Neural cell (in vitro differentiated cells): ENCODE measurements around the gene JUNB. TPM values are rescaled to one million over a fixed set of nuclear protein-coding genes. Genes with fewer than 3 reads are reported as not detected.
A peak's percentile ranks its signal among the peaks of the same experiment; 100 is the strongest.

ENCODE experiments used
- H2AFZ ChIP-seq: fragments of 200-600, 300-800 bp; sonication (generic), shearing (Covaris generic); 2 replicates; pipeline ENCODE4 v1.6.0; 2014; ENCODE audit warnings: low read depth, mild to moderate bottlenecking, antibody characterized with exemption, low read length, moderate library complexity
- H3F3A ChIP-seq: fragments of 200-600 bp; shearing (Covaris generic); 2 replicates; pipeline ENCODE4 v1.6.1; 2016; ENCODE audit warnings: mild to moderate bottlenecking, moderate library complexity, mixed read lengths, antibody characterized with exemption, low read length; ENCODE audit not compliant: insufficient read depth, poor library complexity, severe bottlenecking
- H3K27ac ChIP-seq: fragments of 200-600, 300-800 bp; sonication (generic), shearing (Covaris generic); 2 replicates; pipeline ENCODE4 v1.5.1; 2014; ENCODE audit warnings: mild to moderate bottlenecking, low read length, moderate library complexity
- H3K27me3 ChIP-seq: fragments of 300-800, 200-600 bp; sonication (generic), shearing (Covaris generic); 2 replicates; pipeline ENCODE4 v1.6.0; 2014; ENCODE audit warnings: mild to moderate bottlenecking, low read depth, low read length, moderate library complexity; ENCODE audit not compliant: insufficient read depth
- H3K36me3 ChIP-seq: fragments of 300-800, 200-600 bp; sonication (generic), shearing (Covaris generic); 2 replicates; pipeline ENCODE4 v1.5.1; 2014; ENCODE audit warnings: mild to moderate bottlenecking, antibody characterized with exemption, low read length, moderate library complexity; ENCODE audit not compliant: insufficient read depth
- H3K4me2 ChIP-seq: fragments of 300-800, 200-600 bp; sonication (generic), shearing (Covaris generic); 2 replicates; pipeline ENCODE4 v1.6.0; 2014; ENCODE audit warnings: mild to moderate bottlenecking, low read length
- H3K4me3 ChIP-seq: fragments of 300-800, 200-600 bp; sonication (generic), shearing (Covaris generic); 2 replicates; pipeline ENCODE4 v1.5.1; 2014; ENCODE audit warnings: mild to moderate bottlenecking, low read length, moderate library complexity
- H3K79me2 ChIP-seq: fragments of 200-600 bp; shearing (Covaris generic); replicated peaks from 2 replicates; pipeline ENCODE4 v1.6.0; 2014; ENCODE audit warnings: mild to moderate bottlenecking, low read length, moderate library complexity; ENCODE audit not compliant: insufficient read depth
- H3K9ac ChIP-seq: fragments of 300-800, 200-600 bp; sonication (generic), shearing (Covaris generic); 2 replicates; pipeline ENCODE4 v1.6.1; 2016; ENCODE audit warnings: mild to moderate bottlenecking, low read length, mixed read lengths
- H3K9me2 ChIP-seq: fragments of 200-600 bp; shearing (Covaris generic); 2 replicates; pipeline ENCODE4 v1.6.1; 2016; ENCODE audit warnings: mild to moderate bottlenecking, low read length, mixed read lengths; ENCODE audit not compliant: insufficient read depth
- H3K9me3 ChIP-seq: fragments of 200-600, 300-800 bp; sonication (generic), shearing (Covaris generic); 2 replicates; pipeline ENCODE4 v1.6.1; 2016; ENCODE audit warnings: mild to moderate bottlenecking, mixed run types, low read length, moderate library complexity, mixed read lengths
- H4K20me1 ChIP-seq: fragments of 200-600 bp; shearing (Covaris generic); 2 replicates; pipeline ENCODE4 v1.6.1; 2016; ENCODE audit warnings: mild to moderate bottlenecking, mixed run types; ENCODE audit not compliant: insufficient read depth
- EP300 ChIP-seq: fragments of 450-650 bp; conservative IDR thresholded peaks from 2 replicates; pipeline ENCODE4 v1.6.1; 2014; ENCODE audit warnings: antibody characterized with exemption, mild to moderate bottlenecking, moderate library complexity; ENCODE audit not compliant: poor library complexity, severe bottlenecking
- EZH2 ChIP-seq: fragments of 200-600, 300-800 bp; shearing (Covaris generic), sonication (generic); IDR thresholded peaks from 2 replicates; pipeline ENCODE4 v1.6.1; 2014; ENCODE audit warnings: antibody characterized with exemption, low read length, borderline replicate concordance, mild to moderate bottlenecking; ENCODE audit not compliant: insufficient read depth, poor library complexity, severe bottlenecking
- MXI1 ChIP-seq: fragments of 450-650 bp; conservative IDR thresholded peaks from 2 replicates; pipeline ENCODE4 v1.6.1; 2014; ENCODE audit warnings: antibody characterized with exemption, mild to moderate bottlenecking; ENCODE audit not compliant: poor library complexity, severe bottlenecking
- POLR2AphosphoS5 ChIP-seq: IDR thresholded peaks from 2 replicates; pipeline ENCODE4 v1.6.1; 2012
- RAD21 ChIP-seq: fragments of 450-650 bp; conservative IDR thresholded peaks from 2 replicates; pipeline ENCODE4 v1.6.1; 2014; ENCODE audit warnings: antibody characterized with exemption, mild to moderate bottlenecking, moderate library complexity
- SMC3 ChIP-seq: fragments of 450-650 bp; conservative IDR thresholded peaks from 2 replicates; pipeline ENCODE4 v1.6.1; 2014; ENCODE audit warnings: antibody characterized with exemption, mild to moderate bottlenecking, moderate library complexity; ENCODE audit not compliant: poor library complexity
- TAF1 ChIP-seq: IDR thresholded peaks from 2 replicates; pipeline ENCODE4 v1.6.1; 2012; ENCODE audit warnings: low read depth
- polyA plus RNA-seq: library from polyadenylated mRNA; depleted of rRNA; stranded (reverse); fragments of >200 nt; gene quantifications from 2 replicates; pipeline ENCODE4 v1.2.3, GENCODE V29; 2014
- TF ChIP-seq, protein P1 (sequence below): fragments of 450-650 bp; IDR thresholded peaks from 2 replicates; pipeline ENCODE4 v1.5.1; 2014; ENCODE audit warnings: antibody characterized with exemption, mild to moderate bottlenecking, moderate library complexity; ENCODE audit not compliant: poor library complexity, severe bottlenecking
- TF ChIP-seq, protein P2 (sequence below): IDR thresholded peaks from 2 replicates; pipeline ENCODE4 v1.6.1; 2012; ENCODE audit warnings: borderline replicate concordance

JUNB gene
- polyA plus RNA-seq, 1 donor from 2014 or later = 18.7 TPM

DNA sequence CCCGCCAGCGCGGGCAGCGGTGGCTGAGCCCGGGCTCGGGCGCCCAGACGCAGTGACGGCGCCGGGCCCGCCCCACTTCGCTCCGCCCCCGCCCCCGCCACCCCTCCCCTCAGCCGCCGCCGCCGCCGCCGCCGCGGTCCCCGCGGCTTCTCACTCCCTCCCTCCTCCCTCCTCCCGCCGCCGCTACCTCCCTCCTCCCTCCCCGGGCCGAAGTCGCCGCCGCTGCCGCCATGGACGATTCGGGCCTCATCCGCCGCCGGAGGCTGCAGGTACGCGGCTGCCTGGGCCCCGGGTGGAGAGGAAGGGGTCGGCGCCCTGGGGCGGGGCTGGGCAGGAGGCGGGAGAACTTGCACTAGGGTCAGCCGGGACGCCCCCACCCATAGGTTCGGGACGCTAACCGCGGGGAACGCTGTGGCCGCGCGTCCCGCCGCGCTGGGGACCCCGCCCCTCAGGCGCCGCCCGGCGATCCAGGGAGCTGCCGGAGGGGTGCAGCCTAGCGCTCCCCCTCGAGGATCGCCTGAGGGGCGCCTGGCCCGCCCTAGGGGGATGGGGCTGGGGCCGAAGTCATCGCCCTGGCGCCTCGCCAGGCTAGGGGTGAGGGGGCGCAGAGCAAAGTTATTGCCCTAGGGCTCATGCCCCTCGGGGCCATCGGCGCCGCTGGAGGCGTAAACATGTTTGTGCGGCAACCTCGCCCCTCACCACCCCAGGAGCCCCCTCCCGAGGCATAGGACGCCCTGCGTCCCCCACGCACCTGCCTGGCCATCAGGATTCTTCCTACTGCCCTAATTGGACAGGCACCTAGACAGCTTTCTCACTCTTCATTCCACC, 42.7 kb downstream of the JUNB start:
- Histone ChIP-seq H4K20me1 (no peaks in the 10 kb centered on the region), H3K9me3 (no peaks in the 10 kb centered on the region), H3K27me3 (peaks cover 53% of the 10 kb centered on the region), H3F3A (no peaks in the 10 kb centered on the region), H3K4me2 (no peak overlapping the region), H3K9me2 (no peaks in the 10 kb centered on the region), H3K27ac (no peak overlapping the region), H2AFZ (no peak overlapping the region), H3K36me3 (no peaks in the 10 kb centered on the region), H3K9ac (peak overlapping the region; percentile 72), H3K79me2 (peaks cover 5% of the 10 kb centered on the region), H3K4me3 (peak overlapping the region; percentile 79)
- TF ChIP-seq POLR2AphosphoS5 (peak; percentile 35), MXI1 (no peak), SMC3 (no peak), RAD21 (no peak), EP300 (no peak), TAF1 (no peak), EZH2 (no peak)
- TF ChIP-seq, protein P1, sequence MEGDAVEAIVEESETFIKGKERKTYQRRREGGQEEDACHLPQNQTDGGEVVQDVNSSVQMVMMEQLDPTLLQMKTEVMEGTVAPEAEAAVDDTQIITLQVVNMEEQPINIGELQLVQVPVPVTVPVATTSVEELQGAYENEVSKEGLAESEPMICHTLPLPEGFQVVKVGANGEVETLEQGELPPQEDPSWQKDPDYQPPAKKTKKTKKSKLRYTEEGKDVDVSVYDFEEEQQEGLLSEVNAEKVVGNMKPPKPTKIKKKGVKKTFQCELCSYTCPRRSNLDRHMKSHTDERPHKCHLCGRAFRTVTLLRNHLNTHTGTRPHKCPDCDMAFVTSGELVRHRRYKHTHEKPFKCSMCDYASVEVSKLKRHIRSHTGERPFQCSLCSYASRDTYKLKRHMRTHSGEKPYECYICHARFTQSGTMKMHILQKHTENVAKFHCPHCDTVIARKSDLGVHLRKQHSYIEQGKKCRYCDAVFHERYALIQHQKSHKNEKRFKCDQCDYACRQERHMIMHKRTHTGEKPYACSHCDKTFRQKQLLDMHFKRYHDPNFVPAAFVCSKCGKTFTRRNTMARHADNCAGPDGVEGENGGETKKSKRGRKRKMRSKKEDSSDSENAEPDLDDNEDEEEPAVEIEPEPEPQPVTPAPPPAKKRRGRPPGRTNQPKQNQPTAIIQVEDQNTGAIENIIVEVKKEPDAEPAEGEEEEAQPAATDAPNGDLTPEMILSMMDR = peak; percentile 35

DNA sequence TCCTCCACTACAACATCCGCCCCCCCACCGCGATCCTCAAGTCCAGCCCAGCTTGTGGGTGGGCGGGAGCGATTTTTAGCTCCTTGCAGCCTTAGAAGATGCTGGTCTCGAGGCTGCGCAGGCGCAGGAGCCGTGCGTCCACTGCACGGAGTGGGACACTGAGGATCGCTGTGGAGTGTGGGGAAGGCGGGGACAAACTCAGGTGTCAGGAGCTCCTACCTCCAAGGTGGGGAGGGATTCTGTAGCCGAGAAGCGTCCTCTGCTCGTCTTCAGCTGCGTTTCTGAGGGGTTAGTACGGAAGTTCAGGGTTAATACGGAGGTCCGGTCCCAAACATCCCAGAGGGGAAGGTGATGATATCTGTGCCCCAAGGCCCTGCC, 43.3 kb downstream of the JUNB start, which contains the start of gene RTBDN:
Gene RTBDN, minus strand, starts transcription at position 14 of the 378 bp plus-strand sequence. CDS start 4,600 bp downstream, outside the sequence.
- Histone ChIP-seq H3K9me3 (no peaks in the 10 kb centered on the region), H3K4me3 (peak within 1 kb of the TSS; percentile 79), H3K79me2 (peaks cover 5% of the 10 kb centered on the region), H2AFZ (no peak within 1 kb of the TSS), H3K9ac (peak within 1 kb of the TSS; percentile 72), H3K9me2 (no peaks in the 10 kb centered on the region), H3K36me3 (no peaks in the 10 kb centered on the region), H3K27me3 (peaks cover 53% of the 10 kb centered on the region), H3F3A (no peaks in the 10 kb centered on the region), H3K27ac (no peak within 1 kb of the TSS), H3K4me2 (peak within 1 kb of the TSS; percentile 65), H4K20me1 (no peaks in the 10 kb centered on the region)
- TF ChIP-seq, protein P2, sequence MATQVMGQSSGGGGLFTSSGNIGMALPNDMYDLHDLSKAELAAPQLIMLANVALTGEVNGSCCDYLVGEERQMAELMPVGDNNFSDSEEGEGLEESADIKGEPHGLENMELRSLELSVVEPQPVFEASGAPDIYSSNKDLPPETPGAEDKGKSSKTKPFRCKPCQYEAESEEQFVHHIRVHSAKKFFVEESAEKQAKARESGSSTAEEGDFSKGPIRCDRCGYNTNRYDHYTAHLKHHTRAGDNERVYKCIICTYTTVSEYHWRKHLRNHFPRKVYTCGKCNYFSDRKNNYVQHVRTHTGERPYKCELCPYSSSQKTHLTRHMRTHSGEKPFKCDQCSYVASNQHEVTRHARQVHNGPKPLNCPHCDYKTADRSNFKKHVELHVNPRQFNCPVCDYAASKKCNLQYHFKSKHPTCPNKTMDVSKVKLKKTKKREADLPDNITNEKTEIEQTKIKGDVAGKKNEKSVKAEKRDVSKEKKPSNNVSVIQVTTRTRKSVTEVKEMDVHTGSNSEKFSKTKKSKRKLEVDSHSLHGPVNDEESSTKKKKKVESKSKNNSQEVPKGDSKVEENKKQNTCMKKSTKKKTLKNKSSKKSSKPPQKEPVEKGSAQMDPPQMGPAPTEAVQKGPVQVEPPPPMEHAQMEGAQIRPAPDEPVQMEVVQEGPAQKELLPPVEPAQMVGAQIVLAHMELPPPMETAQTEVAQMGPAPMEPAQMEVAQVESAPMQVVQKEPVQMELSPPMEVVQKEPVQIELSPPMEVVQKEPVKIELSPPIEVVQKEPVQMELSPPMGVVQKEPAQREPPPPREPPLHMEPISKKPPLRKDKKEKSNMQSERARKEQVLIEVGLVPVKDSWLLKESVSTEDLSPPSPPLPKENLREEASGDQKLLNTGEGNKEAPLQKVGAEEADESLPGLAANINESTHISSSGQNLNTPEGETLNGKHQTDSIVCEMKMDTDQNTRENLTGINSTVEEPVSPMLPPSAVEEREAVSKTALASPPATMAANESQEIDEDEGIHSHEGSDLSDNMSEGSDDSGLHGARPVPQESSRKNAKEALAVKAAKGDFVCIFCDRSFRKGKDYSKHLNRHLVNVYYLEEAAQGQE = no peak
- no peak for TF ChIP-seq EZH2
- no peak for TF ChIP-seq SMC3
